Right ventricle myocardium inferior (tissue), 1 donor: Measurements from ENCODE around the gene AMZ2. TPM values are rescaled to one million over a fixed set of nuclear protein-coding genes. Genes with fewer than 3 reads are reported as not detected.
"Not testable (repeated sequence)": the region's sequence is repeated elsewhere in the genome, so short reads cannot be mapped to it uniquely, and the experiment has no call there.

Source experiments
- ATAC-seq: fragments of 200-7000 bp; cut with Tn5 transposase; one replicate; pipeline ENCODE4 v1.9.1; 2020; ENCODE audit warnings: mild to moderate bottlenecking, moderate library complexity
- DNase-seq: peaks from one replicate; pipeline ENCODE4 v3.0.0; 2021; ENCODE audit errors: missing footprints
- intact Hi-C: fragments of 100-400 bp; cut with DNase I; formaldehyde crosslinking; loops from one replicate; pipeline ENCODE4 v1.11.0; 2022
- total RNA-seq: library from RNA; stranded (reverse); fragmentation: NEBNext Ultra II Directional; extraction: Animal tissue kit (Norgen Biotek cat#: 25700); gene quantifications from one replicate; pipeline ENCODE4 v1.2.1, GENCODE V29; 2021
- donor health status: DM: no; HTN: yes; CAD: no; lungs with severe emphysema.

Gene AMZ2
- total RNA-seq, 1 donor from 2014 or later: 89.8 TPM

GRCh38 chr17:68213428-68214411, 34.1 kb upstream of the AMZ2 start:
- intact Hi-C loops, ATAC-seq, DNase-seq: not testable (repeated sequence)

DNA sequence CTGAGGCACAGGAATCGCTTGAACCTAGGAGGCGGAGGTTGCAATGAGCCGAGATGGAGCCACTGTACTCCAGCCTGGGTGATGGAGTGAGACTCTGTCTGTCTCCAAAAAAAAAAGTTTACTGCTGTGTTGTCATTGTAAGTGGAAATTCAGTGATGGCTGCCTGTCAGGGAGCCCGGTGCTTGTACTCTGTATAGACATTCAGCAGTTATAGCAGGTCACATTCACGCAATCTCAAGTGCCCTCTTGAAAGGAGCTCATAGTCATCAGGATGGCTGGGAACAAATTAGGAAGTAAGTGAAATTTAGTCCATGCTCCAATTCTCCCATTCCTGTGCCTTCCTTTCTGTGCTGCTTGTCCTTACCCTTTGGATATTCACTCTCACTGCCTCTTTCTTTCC, 32.4 kb upstream of the AMZ2 start:
- intact Hi-C loops, DNase-seq: not testable (repeated sequence)
- ATAC-seq: peak; percentile 42

DNA sequence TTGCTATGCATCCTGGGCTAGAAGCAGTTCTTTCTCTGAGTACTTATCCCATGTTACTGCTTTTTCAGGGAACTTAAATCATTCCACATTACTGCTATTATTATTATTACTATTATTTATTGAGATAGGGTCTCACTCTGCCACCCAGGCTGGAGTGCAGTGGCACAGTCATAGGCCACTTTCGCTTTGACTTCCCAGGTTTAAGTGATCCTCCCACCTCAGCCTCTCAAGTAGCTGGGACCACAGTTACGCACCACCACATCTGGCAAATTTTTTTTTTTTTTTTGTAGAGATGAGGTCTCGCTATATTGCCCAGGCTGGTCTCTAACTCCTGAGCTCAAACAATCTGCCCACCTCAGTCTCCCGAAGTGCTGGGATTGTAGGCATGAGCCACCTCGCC, 28.4 kb upstream of the AMZ2 start:
- ATAC-seq, intact Hi-C loops, DNase-seq: not testable (repeated sequence)

DNA sequence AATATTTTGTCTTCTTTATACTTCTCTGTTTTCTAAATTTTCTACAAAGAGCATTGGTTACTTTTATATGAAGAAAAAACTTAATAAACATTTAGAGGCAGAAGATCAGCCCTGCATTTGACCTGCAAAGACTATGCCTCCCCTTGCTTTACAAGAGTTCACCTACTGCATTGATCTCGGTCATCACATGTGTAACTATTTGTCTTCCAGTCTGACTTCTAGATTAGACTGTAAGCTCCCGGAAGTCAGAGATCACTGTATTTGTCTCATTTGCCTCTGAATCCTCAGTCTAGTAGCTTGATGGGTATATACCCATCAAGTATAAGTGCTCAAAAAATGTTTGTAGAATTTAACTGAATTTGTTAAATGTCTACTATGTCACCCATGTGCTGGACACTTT, 27.7 kb upstream of the AMZ2 start:
- intact Hi-C loops, ATAC-seq, DNase-seq: not testable (repeated sequence)

GRCh38 chr17:68220786-68221185, 27.1 kb upstream of the AMZ2 start:
- DNase-seq, intact Hi-C loops, ATAC-seq: not testable (repeated sequence)

DNA sequence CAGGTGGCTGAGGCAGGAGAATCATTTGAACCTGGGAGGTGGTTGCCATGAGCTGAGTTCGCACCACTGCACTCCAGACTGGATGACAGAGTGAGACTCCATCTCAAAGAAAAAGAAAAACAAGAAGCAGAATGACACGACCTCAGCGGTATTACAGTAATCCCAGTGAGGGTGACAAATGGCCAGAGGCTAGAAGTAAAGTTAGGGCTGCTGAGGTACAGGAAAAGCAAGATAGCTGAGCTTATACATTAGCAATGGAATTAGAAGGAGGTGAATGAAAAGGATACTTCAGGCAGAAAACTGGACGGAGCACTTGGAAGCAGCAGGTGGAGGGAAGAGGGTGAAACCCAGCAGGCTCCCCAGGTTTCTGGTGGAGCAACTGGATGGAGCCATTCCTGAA, 26.1 kb upstream of the AMZ2 start:
- ATAC-seq (no peak), DNase-seq (no peak)
- intact Hi-C loops: no loop called here

DNA sequence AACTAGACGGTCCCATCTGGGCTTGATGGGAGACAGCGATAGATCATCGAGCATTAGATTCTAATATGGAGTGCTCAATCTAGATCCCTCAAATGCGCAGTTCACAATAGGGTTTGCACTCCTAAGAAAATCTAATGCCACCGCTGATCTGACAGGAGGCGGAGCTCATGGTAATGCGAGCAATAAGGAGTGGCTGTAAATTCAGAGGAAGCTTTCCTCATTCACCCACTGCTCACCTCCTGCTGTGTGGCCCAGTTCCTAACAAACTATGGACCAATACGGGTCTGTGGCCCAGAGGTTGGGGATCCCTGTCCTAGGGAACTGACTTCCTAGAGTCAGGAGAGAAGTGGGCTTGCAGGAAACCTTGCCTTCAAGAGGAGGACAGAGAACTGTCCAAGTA, 25.2 kb upstream of the AMZ2 start:
- ATAC-seq: no peak
- intact Hi-C loops: no loop called here

GRCh38 chr17:68225055-68225454, 22.8 kb upstream of the AMZ2 start:
- ATAC-seq, intact Hi-C loops, DNase-seq: not testable (repeated sequence)

More for the DNA sequence above, 25.2 kb upstream of the AMZ2 start:
- DNase-seq: no peak

- intact Hi-C loops, DNase-seq, ATAC-seq: not testable (repeated sequence)
Measured at GRCh38 chr17:68228039-68228680, 19.7 kb upstream of the AMZ2 start.

DNA sequence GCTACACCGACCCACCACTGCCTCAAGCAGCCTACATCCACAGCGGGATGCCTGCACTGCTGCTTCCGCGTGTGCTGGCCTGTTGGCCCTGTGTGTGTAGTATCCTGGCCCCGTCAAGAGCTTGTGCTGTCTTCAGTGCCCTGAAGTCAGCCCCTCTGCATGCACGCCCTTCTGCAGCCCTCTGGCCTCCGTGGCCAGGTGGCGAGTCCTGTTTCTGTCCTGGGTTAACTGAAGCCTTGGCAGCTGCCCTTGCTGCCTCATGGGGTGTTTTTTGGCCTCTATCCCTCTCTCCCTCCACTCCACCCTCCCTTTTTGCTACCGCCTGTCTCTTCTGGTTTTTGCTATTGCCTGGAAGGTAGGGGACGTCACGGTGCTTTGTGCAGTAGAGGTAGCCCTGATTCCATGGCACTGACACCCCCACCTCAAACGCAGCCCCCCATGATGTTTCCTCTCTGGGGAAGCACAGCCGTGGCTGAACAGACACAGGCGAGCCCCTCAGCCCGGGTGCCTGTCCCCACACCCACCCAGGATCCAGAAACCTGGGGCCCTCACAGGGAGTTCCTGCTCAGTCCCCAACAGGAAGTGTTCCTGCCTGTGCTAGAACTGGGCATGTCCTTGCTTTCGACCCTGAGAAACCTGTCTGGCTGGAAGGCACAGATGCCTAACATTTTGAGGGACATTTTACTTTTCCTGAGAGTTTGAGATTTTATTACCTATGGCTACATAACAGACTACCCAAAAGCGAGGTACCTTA, 18.8 kb upstream of the AMZ2 start:
- ATAC-seq (peak; percentile 38), DNase-seq (no peak)
- intact Hi-C loops: no loop called here

GRCh38 chr17:68229619-68230018, 18.2 kb upstream of the AMZ2 start:
- DNase-seq (no peak), ATAC-seq (no peak)
- intact Hi-C loops: no loop called here

GRCh38 chr17:68231131-68231530, 16.7 kb upstream of the AMZ2 start:
- ATAC-seq: not testable (repeated sequence)

GRCh38 chr17:68231541-68231940, 16.3 kb upstream of the AMZ2 start:
- ATAC-seq (no peak), DNase-seq (no peak)
- intact Hi-C loops: no loop called here

More at GRCh38 chr17:68231131-68231530, 16.7 kb upstream of the AMZ2 start:
- intact Hi-C loops, DNase-seq: not testable (repeated sequence)

- DNase-seq, intact Hi-C loops, ATAC-seq: not testable (repeated sequence)
Measured at GRCh38 chr17:68232741-68233140, 15.1 kb upstream of the AMZ2 start.

DNA sequence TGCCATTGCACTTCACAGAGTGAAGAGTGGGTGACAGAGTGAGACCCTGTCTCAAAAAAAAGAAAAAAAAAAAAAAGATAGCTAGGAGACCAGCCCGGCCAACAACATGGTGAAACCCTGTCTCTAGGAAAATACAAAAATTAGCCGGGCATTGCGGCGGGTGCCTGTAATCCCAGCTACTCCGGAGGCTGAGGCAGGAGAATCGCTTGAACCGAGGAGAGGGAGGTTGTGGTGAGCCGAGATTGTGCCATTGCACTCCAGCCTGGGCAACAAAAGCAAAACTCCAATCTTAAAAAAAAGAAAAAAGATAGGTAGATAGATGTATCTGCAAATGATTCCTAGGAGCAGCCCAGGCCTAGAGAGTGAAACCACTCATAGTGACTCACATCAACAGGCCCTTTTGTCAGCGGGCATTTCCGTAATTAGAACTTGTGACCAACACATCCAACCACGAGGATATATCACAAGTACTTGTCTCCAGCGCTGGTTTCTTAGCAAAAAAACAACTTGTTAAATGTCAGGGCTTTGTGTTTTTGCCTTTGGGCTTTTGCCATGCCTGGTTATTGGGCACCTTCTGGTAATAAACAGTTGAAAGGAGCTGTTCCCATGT, 13.0 kb upstream of the AMZ2 start:
- DNase-seq, intact Hi-C loops: not testable (repeated sequence)

GRCh38 chr17:68235336-68235791, 12.5 kb upstream of the AMZ2 start:
- intact Hi-C loops: not testable (repeated sequence)
- ATAC-seq (peak; percentile 88), DNase-seq (peak; percentile 81)

More for the DNA sequence above, 13.0 kb upstream of the AMZ2 start:
- ATAC-seq: peak; percentile 55

DNA sequence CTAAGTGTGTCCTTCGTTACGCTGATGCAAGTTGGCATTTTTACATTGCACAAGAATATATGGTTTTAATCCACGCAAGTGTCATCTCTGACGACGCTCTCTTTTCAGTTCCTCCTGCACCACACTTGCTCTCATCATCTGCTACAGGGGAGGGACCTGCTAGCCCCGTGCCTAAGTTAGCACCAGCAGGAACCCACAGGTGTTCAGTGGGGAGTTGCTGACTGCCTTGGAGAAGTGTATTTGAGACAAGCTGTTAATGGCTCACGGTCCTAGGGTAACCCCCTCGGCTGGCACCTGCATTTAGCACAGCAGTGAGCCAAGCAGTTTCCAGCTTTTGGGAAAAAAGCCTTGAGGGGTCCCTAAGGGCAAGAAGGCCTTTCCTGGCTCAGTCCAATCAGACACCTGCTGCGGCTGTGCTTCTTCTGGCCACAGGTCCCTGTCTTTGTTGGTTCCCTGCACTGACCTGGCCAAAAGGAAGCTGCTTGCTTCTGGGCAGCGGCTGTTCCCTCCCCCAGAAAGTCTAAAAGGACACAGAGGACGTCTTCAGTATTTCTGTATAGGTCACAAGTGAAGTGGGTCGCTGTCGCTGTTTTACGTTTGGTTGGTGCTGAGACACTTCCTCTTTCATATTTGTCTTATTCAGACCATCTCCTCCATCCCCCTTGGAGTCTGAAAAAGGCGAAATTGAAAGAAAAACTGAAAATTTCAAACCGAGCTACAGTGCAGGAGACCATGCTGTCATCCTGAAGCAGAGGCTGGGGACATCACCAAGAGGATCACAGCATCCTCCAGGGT, 10.3 kb upstream of the AMZ2 start:
- ATAC-seq: peak; percentile 21
- DNase-seq, intact Hi-C loops: not testable (repeated sequence)
